CD14-positive monocyte (primary cell): Measurements from ENCODE around the gene DCLRE1B. TPM values are rescaled to one million over a fixed set of nuclear protein-coding genes. Genes with fewer than 3 reads are reported as not detected.

Experiments
- DNase-seq, 3 donors: peaks; one replicate each; pipeline ENCODE4 v3.0.0-alpha.2; 2011 to 2022
- H2AFZ ChIP-seq: 2 replicates; pipeline ENCODE4 v1.6.0; 2012; ENCODE audit warnings: mild to moderate bottlenecking, low read depth, low read length, inconsistent platforms; ENCODE audit not compliant: insufficient read depth, poor library complexity, severe bottlenecking
- H3K27ac ChIP-seq, 2 donors: 1 replicate in 1 of 2; 2 replicates in 1 of 2; pipeline ENCODE4 v1.5.1; 2012 to 2013; ENCODE audit warnings: low read length in 2 of 2, control low read depth in 1 of 2, inconsistent platforms in 1 of 2, low read depth in 1 of 2, mild to moderate bottlenecking in 1 of 2
- H3K27me3 ChIP-seq, 2 donors: one replicate each; pipeline versions ENCODE4 v1.6.0 to v1.6.1; 2011 to 2013; ENCODE audit warnings: low read length in 2 of 2; ENCODE audit not compliant: control insufficient read depth in 2 of 2, insufficient read depth in 2 of 2
- H3K36me3 ChIP-seq, 2 donors: replicated peaks in 1 of 2; 1 replicate in 1 of 2; 2 replicates in 1 of 2; pipeline versions ENCODE4 v1.5.1 to v1.6.1; 2012 to 2013; ENCODE audit warnings: low read length in 2 of 2, control low read depth in 1 of 2, inconsistent platforms in 1 of 2, mild to moderate bottlenecking in 1 of 2; ENCODE audit not compliant: insufficient read depth in 2 of 2, control insufficient read depth in 1 of 2
- H3K4me1 ChIP-seq, 2 donors: 1 replicate in 1 of 2; 2 replicates in 1 of 2; pipeline versions ENCODE4 v1.5.1 to v1.6.1; 2012 to 2013; ENCODE audit warnings: low read length in 2 of 2, control low read depth in 1 of 2, inconsistent platforms in 1 of 2, mild to moderate bottlenecking in 1 of 2, moderate library complexity in 1 of 2; ENCODE audit not compliant: insufficient read depth in 2 of 2, control insufficient read depth in 1 of 2
- H3K4me2 ChIP-seq: replicated peaks from 2 replicates; pipeline ENCODE3; 2012; ENCODE audit warnings: low read length, moderate library complexity, mild to moderate bottlenecking; ENCODE audit not compliant: poor library complexity, severe bottlenecking; ENCODE audit errors: extremely low read depth
- H3K4me3 ChIP-seq, 3 experiments: fragments of 200-600 bp in 1 of 3; sonication (generic) in 1 of 3; replicated peaks in 1 of 3; 1 replicate in 2 of 3; 2 replicates in 1 of 3; pipeline ENCODE4 v1.5.1; 2011 to 2013; ENCODE audit warnings: low read length in 3 of 3, mild to moderate bottlenecking in 3 of 3, control low read depth in 2 of 3, low read depth in 2 of 3, inconsistent platforms in 1 of 3, moderate library complexity in 1 of 3
- H3K79me2 ChIP-seq: 2 replicates; pipeline ENCODE4 v1.6.0; 2012; ENCODE audit warnings: mild to moderate bottlenecking, control low read depth, inconsistent platforms, low read length, moderate library complexity; ENCODE audit not compliant: insufficient read depth
- H3K9ac ChIP-seq: 2 replicates; pipeline ENCODE4 v1.6.0; 2017; ENCODE audit warnings: low read length, mild to moderate bottlenecking; ENCODE audit not compliant: insufficient read depth, poor library complexity, severe bottlenecking
- H3K9me3 ChIP-seq, 2 donors: replicated peaks in 1 of 2; 1 replicate in 1 of 2; 2 replicates in 1 of 2; pipeline versions ENCODE4 v1.5.1 to v1.6.1; 2012 to 2013; ENCODE audit warnings: low read length in 2 of 2, control low read depth in 1 of 2; ENCODE audit not compliant: control insufficient read depth in 1 of 2, insufficient read depth in 1 of 2
- H4K20me1 ChIP-seq: 2 replicates; pipeline ENCODE4 v1.6.0; 2012; ENCODE audit warnings: mild to moderate bottlenecking, low read length, control low read depth, moderate library complexity; ENCODE audit not compliant: insufficient read depth
- H3K27ac Mint-ChIP-seq, 7 donors: one replicate each; pipeline ENCODE4 v1.8.0; 2020; ENCODE audit warnings: mild to moderate bottlenecking in 7 of 7, mixed read lengths in 7 of 7, moderate library complexity in 6 of 7, inconsistent platforms in 2 of 7
- H3K27me3 Mint-ChIP-seq, 3 donors: one replicate each; pipeline ENCODE4 v1.8.0; 2021 to 2022; ENCODE audit warnings: low read depth in 3 of 3, mild to moderate bottlenecking in 3 of 3, mixed read lengths in 3 of 3, moderate library complexity in 3 of 3, inconsistent platforms in 1 of 3
- H3K36me3 Mint-ChIP-seq, 2 donors: one replicate each; pipeline ENCODE4 v1.8.0; 2020; ENCODE audit warnings: mixed read lengths in 2 of 2, inconsistent platforms in 1 of 2, mild to moderate bottlenecking in 1 of 2
- H3K4me1 Mint-ChIP-seq: one replicate; pipeline ENCODE4 v1.8.0; 2020; ENCODE audit warnings: mild to moderate bottlenecking, mixed read lengths
- H3K4me3 Mint-ChIP-seq, 2 donors: one replicate each; pipeline ENCODE4 v1.8.0; 2020; ENCODE audit warnings: mild to moderate bottlenecking in 2 of 2, mixed read lengths in 2 of 2, moderate library complexity in 1 of 2
- H3K9me3 Mint-ChIP-seq, 7 donors: one replicate each; pipeline ENCODE4 v1.8.0; 2020 to 2022; ENCODE audit warnings: mixed read lengths in 7 of 7, mild to moderate bottlenecking in 6 of 7, moderate library complexity in 6 of 7, inconsistent platforms in 2 of 7
- CTCF ChIP-seq: fragments of 200-600 bp; IDR thresholded peaks from one replicate; pipeline ENCODE4 v1.8.0; 2022; ENCODE audit warnings: antibody characterized with exemption, mild to moderate bottlenecking
- WGBS: methylation state at CpG from one replicate; pipeline ENCODE4 v1.1.5; 2013; ENCODE audit warnings: missing lambda C conversion rate; ENCODE audit not compliant: insufficient coverage; 5-methylcytosine and 5-hydroxymethylcytosine counted together
- intact Hi-C, 2 donors: fragments of 100-400 bp; cut with micrococcal nuclease; formaldehyde crosslinking; loops; one replicate each; pipeline versions ENCODE4 v1.15.0 to v1.15.1; 2023
- polyA plus RNA-seq, 3 donors: library from polyadenylated mRNA; depleted of rRNA in 1 of 3; unstranded in 2 of 3; stranded (reverse) in 1 of 3; fragments of 300-500 nt in 2 of 3; fragments of >200 nt in 1 of 3; fragmentation: Illumina TruSeq in 2 of 3; gene quantifications; 1 replicate in 2 of 3; 2 replicates in 1 of 3; pipeline ENCODE4 v1.2.3, GENCODE V29; 2012 to 2021

DCLRE1B gene
- polyA plus RNA-seq, 3 donors, result 3.0 to 5.7 (median 4.5) TPM

GRCh38 chr1:113928941-113929749, 24.0 kb downstream of the DCLRE1B start, which contains the start of gene HIPK1:
Gene HIPK1, plus strand, starts transcription at chr1:113929324.
- H3K36me3 ChIP-seq, result no peaks in the 10 kb centered on the region
- intact Hi-C loops, result loop anchor here (1.0 kb wide), 1 partner anchor 24 kb away; the partner anchor contains the start of gene DCLRE1B (in 2 of the 2)
- peak within 1 kb of the TSS; percentile 99 to 100 (median 100) for H3K27ac Mint-ChIP-seq
- peak within 1 kb of the TSS; percentile 95 for H2AFZ ChIP-seq
- no peak for TF ChIP-seq CTCF
- WGBS, result under 1% methylated on average over 57 of the region's 61 CpGs
- peaks cover 45 to 52% of the 10 kb centered on the region in 2 donors for H3K4me1 ChIP-seq
- H3K4me2 ChIP-seq, result peak within 1 kb of the TSS; percentile 80
- peaks cover 4 to 5% of the 10 kb centered on the region in 2 donors for H3K36me3 Mint-ChIP-seq
- peaks cover 40% of the 10 kb centered on the region for H4K20me1 ChIP-seq
- no peaks in the 10 kb centered on the region for H3K9me3 ChIP-seq
- H3K27me3 ChIP-seq, result no peaks in the 10 kb centered on the region
- DNase-seq, result peak; percentile 86 to 87 (median 87)
- H3K4me3 Mint-ChIP-seq, result peak within 1 kb of the TSS; percentile 96 to 99
- no peaks in the 10 kb centered on the region for H3K9me3 Mint-ChIP-seq
- H3K4me1 Mint-ChIP-seq, result peaks cover 51% of the 10 kb centered on the region
- H3K27me3 Mint-ChIP-seq, result peaks cover 1 to 5% (median 2%) of the 10 kb centered on the region in 3 donors
- H3K79me2 ChIP-seq, result peaks cover 55% of the 10 kb centered on the region
- peak within 1 kb of the TSS; percentile 98 for H3K9ac ChIP-seq
- H3K27ac ChIP-seq, result peak within 1 kb of the TSS; percentile 91 to 99
- peak within 1 kb of the TSS; percentile 70 to 99 (median 94) for H3K4me3 ChIP-seq

GRCh38 chr1:113929750-113930498, 24.8 kb downstream of the DCLRE1B start:
- Histone ChIP-seq H4K20me1 (peaks cover 48% of the 10 kb centered on the region), H3K79me2 (peaks cover 63% of the 10 kb centered on the region), H3K4me2 (peak overlapping the region; percentile 80), H3K36me3 (no peaks in the 10 kb centered on the region), H3K4me1 (peaks cover 43 to 58% of the 10 kb centered on the region in 2 donors), H3K27ac (peak overlapping the region; percentile 91 to 99), H2AFZ (peak overlapping the region; percentile 95), H3K9me3 (no peaks in the 10 kb centered on the region), H3K4me3 (peak overlapping the region; percentile 70 to 99 (median 94)), H3K27me3 (no peaks in the 10 kb centered on the region), H3K9ac (peak overlapping the region; percentile 98)
- Mint-ChIP-seq H3K4me1 (peaks cover 52% of the 10 kb centered on the region), H3K4me3 (peak overlapping the region; percentile 95 to 96), H3K27ac (peak overlapping the region; percentile 98 to 100 (median 99)), H3K27me3 (peaks cover 1 to 3% (median 2%) of the 10 kb centered on the region in 3 donors), H3K9me3 (peaks cover 0 to under 1% (median 0%) of the 10 kb centered on the region in 7 donors), H3K36me3 (peaks cover 4 to 5% of the 10 kb centered on the region in 2 donors)
- intact Hi-C loops, result loop anchor here (1.0 to 5.0 kb wide), 3 partner anchors 25 to 63 kb away; partner anchors contain the start of genes DCLRE1B (in 2 of the 2) and PTPN22 (in 1 of the 2)
- DNase-seq, result peak; percentile 49 to 81 (median 59)
- TF ChIP-seq CTCF, result peak; percentile 18
- WGBS, result under 1% methylated on average over 53 of the region's 64 CpGs
